Amygdala (tissue), 56 donors: ENCODE results near the gene FBLIM1.
A peak's percentile ranks its signal among the peaks of the same experiment; 100 is the strongest.

Experiments
- DNase-seq, 56 donors: peaks; one replicate each; lab custom pipeline; 2025; lab: John Stamatoyannopoulos, UW

The FBLIM1 gene

GRCh38 chr1:15730936-15731335 lies 27.7 kb upstream of the FBLIM1 start:
- no peak for DNase-seq

GRCh38 chr1:15731735-15732685 lies 26.6 kb upstream of the FBLIM1 start:
- peak in 7 of 56 donors; percentile 10 to 28 (median 22) for DNase-seq

GRCh38 chr1:15732686-15733081 lies 25.9 kb upstream of the FBLIM1 start:
- no peak for DNase-seq

- no peak for DNase-seq
Observed at GRCh38 chr1:15733218-15733725, 25.3 kb upstream of the FBLIM1 start.

- DNase-seq = no peak
Observed at GRCh38 chr1:15733726-15734226, 24.8 kb upstream of the FBLIM1 start.

- no peak for DNase-seq
Observed at GRCh38 chr1:15734296-15734695, 24.3 kb upstream of the FBLIM1 start.

GRCh38 chr1:15734901-15735300 lies 23.7 kb upstream of the FBLIM1 start:
- no peak for DNase-seq

- DNase-seq = no peak
Observed at GRCh38 chr1:15735304-15736037, 23.1 kb upstream of the FBLIM1 start.

- peak in 17 of 56 donors; percentile 7 to 65 (median 23) for DNase-seq
Observed at GRCh38 chr1:15736038-15736891, 22.3 kb upstream of the FBLIM1 start, which contains the start of gene SLC25A34. TSS of gene SLC25A34 (plus strand) at chr1:15736258. CDS start at chr1:15736486, 228 bp downstream.

GRCh38 chr1:15736892-15737261 lies 21.7 kb upstream of the FBLIM1 start:
- no peak for DNase-seq

GRCh38 chr1:15737324-15738319 lies 21.0 kb upstream of the FBLIM1 start:
- DNase-seq = no peak

GRCh38 chr1:15738416-15739113 lies 20.0 kb upstream of the FBLIM1 start:
- DNase-seq = no peak

- no peak for DNase-seq
Observed at GRCh38 chr1:15739259-15739658, 19.3 kb upstream of the FBLIM1 start.

GRCh38 chr1:15739745-15740144 lies 18.9 kb upstream of the FBLIM1 start:
- no peak for DNase-seq

GRCh38 chr1:15740924-15741850 lies 17.4 kb upstream of the FBLIM1 start:
- DNase-seq = peak in 40 of 56 donors; percentile 2 to 65 (median 22)

- no peak for DNase-seq
Observed at GRCh38 chr1:15742339-15742801, 16.2 kb upstream of the FBLIM1 start, which contains the start of gene TMEM82. TSS of gene TMEM82 (plus strand) at chr1:15742499. CDS start at chr1:15742560, 61 bp downstream.
